Lower leg skin (tissue), 4 donors: ENCODE results near the gene STAT3. TPM values are rescaled to one million over a fixed set of nuclear protein-coding genes. Genes with fewer than 3 reads are reported as not detected.

Source experiments
- DNase-seq, 2 donors: peaks; one replicate each; pipeline ENCODE4 v3.0.0-alpha.2; 2019; ENCODE audit warnings: low spot score in 2 of 2
- H3K4me3 ChIP-seq: fragments of 200-600 bp; sonication (generic); 2 replicates; pipeline ENCODE4 v1.5.1; 2017; ENCODE audit warnings: mild to moderate bottlenecking, low read depth; ENCODE audit not compliant: poor library complexity, severe bottlenecking
- POLR2A ChIP-seq, 2 donors: fragments of 450-650 bp; IDR thresholded peaks; one replicate each; pipeline ENCODE4 v1.6.1; 2016 to 2017; ENCODE audit warnings: antibody characterized with exemption in 2 of 2, mild to moderate bottlenecking in 1 of 2, moderate library complexity in 1 of 2
- WGBS, 2 donors: methylation state at CpG; one replicate each; pipeline ENCODE4 v1.1.5; 2018; 5-methylcytosine and 5-hydroxymethylcytosine counted together
- intact Hi-C: fragments of 100-400 bp; cut with DNase I; formaldehyde crosslinking; loops from one replicate; pipeline ENCODE4 v1.15.0; 2023; ENCODE audit warnings: low total_unique reads
- total RNA-seq, 4 donors: library from RNA; depleted of rRNA; stranded (reverse); fragments of >200 nt; gene quantifications; one replicate each; pipeline ENCODE4 v1.1.0, GENCODE V29; 2016
- TF ChIP-seq, protein P1 (sequence below), 3 donors: fragments of 450-650 bp; IDR thresholded peaks; one replicate each; pipeline ENCODE4 v1.5.1; 2016; ENCODE audit warnings: antibody characterized with exemption in 3 of 3, mild to moderate bottlenecking in 3 of 3, moderate library complexity in 2 of 3

STAT3 gene
- 100 to 1,000 TPM; 109 to 149 (median 124) TPM for total RNA-seq

- DNase-seq, result peak; percentile 100
- TF ChIP-seq, protein P1, sequence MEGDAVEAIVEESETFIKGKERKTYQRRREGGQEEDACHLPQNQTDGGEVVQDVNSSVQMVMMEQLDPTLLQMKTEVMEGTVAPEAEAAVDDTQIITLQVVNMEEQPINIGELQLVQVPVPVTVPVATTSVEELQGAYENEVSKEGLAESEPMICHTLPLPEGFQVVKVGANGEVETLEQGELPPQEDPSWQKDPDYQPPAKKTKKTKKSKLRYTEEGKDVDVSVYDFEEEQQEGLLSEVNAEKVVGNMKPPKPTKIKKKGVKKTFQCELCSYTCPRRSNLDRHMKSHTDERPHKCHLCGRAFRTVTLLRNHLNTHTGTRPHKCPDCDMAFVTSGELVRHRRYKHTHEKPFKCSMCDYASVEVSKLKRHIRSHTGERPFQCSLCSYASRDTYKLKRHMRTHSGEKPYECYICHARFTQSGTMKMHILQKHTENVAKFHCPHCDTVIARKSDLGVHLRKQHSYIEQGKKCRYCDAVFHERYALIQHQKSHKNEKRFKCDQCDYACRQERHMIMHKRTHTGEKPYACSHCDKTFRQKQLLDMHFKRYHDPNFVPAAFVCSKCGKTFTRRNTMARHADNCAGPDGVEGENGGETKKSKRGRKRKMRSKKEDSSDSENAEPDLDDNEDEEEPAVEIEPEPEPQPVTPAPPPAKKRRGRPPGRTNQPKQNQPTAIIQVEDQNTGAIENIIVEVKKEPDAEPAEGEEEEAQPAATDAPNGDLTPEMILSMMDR (IDR thresholded peaks at IDR 0.05), result no peak
- peak in 1 of 2 donors; percentile 75 for TF ChIP-seq POLR2A (IDR thresholded peaks at IDR 0.05)
- peak within 1 kb of the TSS; percentile 93 for H3K4me3 ChIP-seq
- intact Hi-C loops, result no loop called here
- WGBS, 2 donors, result 0% methylated on average over 35 of the region's 44 CpGs
Observed at GRCh38 chr17:42388381-42389134, at the start of gene STAT3. Gene STAT3 (minus strand): TSS chr17:42388442. CDS start chr17:42348516, 39,926 bp downstream.

- intact Hi-C loops, result no loop called here
- TF ChIP-seq, protein P1 (IDR thresholded peaks at IDR 0.05), result no peak
- no peak for TF ChIP-seq POLR2A (IDR thresholded peaks at IDR 0.05)
Observed at GRCh38 chr17:42436391-42436790, 48.1 kb upstream of the STAT3 start.

DNA sequence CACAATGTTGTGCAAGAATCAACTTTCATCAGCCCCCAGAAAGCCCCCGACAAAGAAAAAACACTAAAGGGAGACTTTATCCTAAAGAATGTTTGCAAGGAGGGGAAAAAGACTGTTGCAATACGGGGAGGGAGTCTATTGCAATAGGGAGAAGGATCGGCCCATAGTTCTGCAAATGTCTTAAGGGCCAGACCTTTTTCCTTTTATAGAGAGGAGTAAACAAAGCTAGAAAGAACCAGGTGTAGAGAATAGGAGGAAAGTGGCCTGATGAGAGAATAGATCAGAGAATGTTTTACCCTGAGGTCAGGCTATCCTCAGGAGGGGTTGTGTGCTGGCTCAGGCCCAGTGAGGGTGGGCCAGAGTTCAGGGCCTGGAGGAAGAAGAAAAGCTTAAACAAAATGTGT lies 43.5 kb upstream of the STAT3 start:
- no peak for TF ChIP-seq POLR2A (IDR thresholded peaks at IDR 0.05)
- TF ChIP-seq, protein P1 (IDR thresholded peaks at IDR 0.05), result no peak
- no peak overlapping the region for H3K4me3 ChIP-seq
- no peak for DNase-seq
- WGBS, 2 donors, result 33 to 53% methylated on average over 3 of the region's 3 CpGs
- intact Hi-C loops, result no loop called here

More at GRCh38 chr17:42436391-42436790, 48.1 kb upstream of the STAT3 start:
- peak; percentile 72 to 87 for DNase-seq
- 44 to 47% methylated on average over 6 of the region's 6 CpGs for WGBS, 2 donors
- no peak overlapping the region for H3K4me3 ChIP-seq

GRCh38 chr17:42429726-42430447 lies 41.6 kb upstream of the STAT3 start:
- intact Hi-C loops, result no loop called here
- no peak overlapping the region for H3K4me3 ChIP-seq
- WGBS, 2 donors, result 55 to 60% methylated on average over 3 of the region's 3 CpGs
- no peak for DNase-seq
- no peak for TF ChIP-seq POLR2A (IDR thresholded peaks at IDR 0.05)
- TF ChIP-seq, protein P1 (IDR thresholded peaks at IDR 0.05), result no peak

GRCh38 chr17:42428141-42428944 lies 40.1 kb upstream of the STAT3 start:
- H3K4me3 ChIP-seq, result no peak overlapping the region
- intact Hi-C loops, result no loop called here
- 17 to 19% methylated on average over 4 of the region's 4 CpGs for WGBS, 2 donors
- TF ChIP-seq, protein P1 (IDR thresholded peaks at IDR 0.05), result peak in 1 of 3 donors; percentile 83
- no peak for TF ChIP-seq POLR2A (IDR thresholded peaks at IDR 0.05)
- peak in 1 of 2 donors; percentile 73 for DNase-seq
